Astrocyte (in vitro differentiated cells and primary cell): ENCODE measurements around the gene AMPD2. TPM values are rescaled to one million over a fixed set of nuclear protein-coding genes. Genes with fewer than 3 reads are reported as not detected.
A peak's percentile ranks its signal among the peaks of the same experiment; 100 is the strongest.

Source experiments
- DNase-seq: peaks from one replicate; pipeline ENCODE4 v3.0.0-alpha.2; 2010; ENCODE audit warnings: low read depth
- FAIRE-seq: peaks from 2 replicates; lab custom pipeline; 2011; peaks lifted over from hg19 to GRCh38; lab: Jason Lieb, UNC
- H2AFZ ChIP-seq: 2 replicates; pipeline ENCODE4 v1.6.0; 2012; ENCODE audit warnings: low read depth, low read length, inconsistent platforms
- H3K27ac ChIP-seq: 2 replicates; pipeline ENCODE4 v1.5.1; 2011; ENCODE audit warnings: low read depth, low read length, inconsistent platforms
- H3K27me3 ChIP-seq: 2 replicates; pipeline ENCODE4 v1.6.0; 2011; ENCODE audit warnings: low read length, inconsistent platforms; ENCODE audit not compliant: insufficient read depth
- H3K36me3 ChIP-seq: 2 replicates; pipeline ENCODE4 v1.5.1; 2011; ENCODE audit warnings: low read length, inconsistent platforms; ENCODE audit not compliant: insufficient read depth
- H3K4me1 ChIP-seq: 2 replicates; pipeline ENCODE4 v1.5.1; 2011; ENCODE audit warnings: low read length, inconsistent platforms; ENCODE audit not compliant: insufficient read depth
- H3K4me2 ChIP-seq: 2 replicates; pipeline ENCODE4 v1.6.0; 2012; ENCODE audit warnings: low read length, inconsistent platforms
- H3K4me3 ChIP-seq: 2 replicates; pipeline ENCODE4 v1.5.1; 2011; ENCODE audit warnings: low read depth, mild to moderate bottlenecking, low read length, inconsistent platforms; ENCODE audit not compliant: insufficient read depth
- H3K79me2 ChIP-seq: 2 replicates; pipeline ENCODE4 v1.6.0; 2012; ENCODE audit warnings: mild to moderate bottlenecking, low read length, inconsistent platforms; ENCODE audit not compliant: insufficient read depth
- H3K9ac ChIP-seq: 2 replicates; pipeline ENCODE4 v1.6.0; 2012; ENCODE audit warnings: mild to moderate bottlenecking, low read length, inconsistent platforms
- H3K9me3 ChIP-seq: 2 replicates; pipeline ENCODE4 v1.5.1; 2012; ENCODE audit warnings: low read depth, mild to moderate bottlenecking, low read length, inconsistent platforms; ENCODE audit not compliant: insufficient read depth
- H4K20me1 ChIP-seq: 2 replicates; pipeline ENCODE4 v1.6.0; 2012; ENCODE audit warnings: low read length, inconsistent platforms; ENCODE audit not compliant: insufficient read depth
- H3K27ac Mint-ChIP-seq: one replicate; pipeline ENCODE4 v1.8.0; 2021; ENCODE audit warnings: mild to moderate bottlenecking, mixed read lengths; ENCODE audit not compliant: unreplicated experiment
- H3K27me3 Mint-ChIP-seq: one replicate; pipeline ENCODE4 v1.8.0; 2021; ENCODE audit warnings: low read depth, mixed read lengths; ENCODE audit not compliant: unreplicated experiment
- H3K36me3 Mint-ChIP-seq: one replicate; pipeline ENCODE4 v1.8.0; 2021; ENCODE audit warnings: low read depth, mixed read lengths; ENCODE audit not compliant: unreplicated experiment
- H3K4me1 Mint-ChIP-seq: one replicate; pipeline ENCODE4 v1.8.0; 2021; ENCODE audit warnings: low read depth, mixed read lengths; ENCODE audit not compliant: unreplicated experiment
- H3K4me3 Mint-ChIP-seq: one replicate; pipeline ENCODE4 v1.8.0; 2021; ENCODE audit warnings: mild to moderate bottlenecking, moderate library complexity, mixed read lengths; ENCODE audit not compliant: unreplicated experiment
- H3K9me3 Mint-ChIP-seq: one replicate; pipeline ENCODE4 v1.8.0; 2021; ENCODE audit warnings: mild to moderate bottlenecking, mixed read lengths; ENCODE audit not compliant: unreplicated experiment
- EZH2 ChIP-seq: IDR thresholded peaks from 2 replicates; pipeline ENCODE4 v1.6.1; 2012; ENCODE audit warnings: mild to moderate bottlenecking, low read length, inconsistent platforms; ENCODE audit not compliant: insufficient read depth
- total RNA-seq: library from RNA; stranded (reverse); gene quantifications from 2 replicates; pipeline ENCODE4 v1.2.1, GENCODE V29; 2021
- TF ChIP-seq, protein P1 (sequence below): IDR thresholded peaks from 2 replicates; pipeline ENCODE4 v1.5.1; 2011; ENCODE audit warnings: low read depth, mild to moderate bottlenecking, inconsistent platforms, low read length, moderate library complexity; ENCODE audit not compliant: insufficient read depth

The AMPD2 gene
- total RNA-seq, 1 donor from 2014 or later, result 156 TPM

DNA sequence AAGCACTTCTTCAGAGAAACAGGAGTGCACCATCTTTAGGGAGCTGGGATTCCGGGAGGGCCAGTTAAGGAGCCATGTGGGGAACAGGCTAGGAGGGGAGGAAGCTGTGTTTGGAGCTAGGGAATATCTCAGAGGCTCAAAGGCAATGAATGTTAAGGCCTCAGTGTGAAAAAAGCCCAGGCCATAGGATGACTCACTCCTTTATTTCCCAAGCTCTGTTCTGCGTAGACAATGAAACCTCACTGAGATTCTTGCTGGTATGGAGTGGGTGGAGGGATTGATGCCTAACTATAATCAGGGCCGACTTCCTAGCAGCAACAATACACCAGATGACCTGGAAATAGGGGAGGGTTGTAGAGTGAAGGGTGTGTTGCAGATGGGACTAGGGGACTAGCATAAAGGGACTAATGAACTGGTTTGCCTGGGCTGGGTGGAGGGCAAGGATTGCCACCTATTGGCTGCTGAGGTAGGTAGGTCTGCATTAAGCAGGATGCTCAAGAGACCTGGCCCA, 2.3 kb upstream of the AMPD2 start:
- H3K4me2 ChIP-seq, result peak overlapping the region; percentile 55
- no peak overlapping the region for H2AFZ ChIP-seq
- no peaks in the 10 kb centered on the region for H3K27me3 ChIP-seq
- peak overlapping the region; percentile 89 for H3K27ac ChIP-seq
- H3K36me3 ChIP-seq, result no peaks in the 10 kb centered on the region
- no peak for FAIRE-seq
- Mint-ChIP-seq H3K27ac (peak overlapping the region; percentile 55), H3K27me3 (no peaks in the 10 kb centered on the region), H3K36me3 (peaks cover 7% of the 10 kb centered on the region), H3K4me3 (no peak overlapping the region), H3K9me3 (peaks cover 3% of the 10 kb centered on the region), H3K4me1 (peaks cover 47% of the 10 kb centered on the region)
- H3K4me3 ChIP-seq, result no peak overlapping the region
- peak overlapping the region; percentile 68 for H3K9ac ChIP-seq
- no peaks in the 10 kb centered on the region for H3K9me3 ChIP-seq
- peaks cover 29% of the 10 kb centered on the region for H3K79me2 ChIP-seq
- DNase-seq, result peak; percentile 97
- TF ChIP-seq, protein P1, sequence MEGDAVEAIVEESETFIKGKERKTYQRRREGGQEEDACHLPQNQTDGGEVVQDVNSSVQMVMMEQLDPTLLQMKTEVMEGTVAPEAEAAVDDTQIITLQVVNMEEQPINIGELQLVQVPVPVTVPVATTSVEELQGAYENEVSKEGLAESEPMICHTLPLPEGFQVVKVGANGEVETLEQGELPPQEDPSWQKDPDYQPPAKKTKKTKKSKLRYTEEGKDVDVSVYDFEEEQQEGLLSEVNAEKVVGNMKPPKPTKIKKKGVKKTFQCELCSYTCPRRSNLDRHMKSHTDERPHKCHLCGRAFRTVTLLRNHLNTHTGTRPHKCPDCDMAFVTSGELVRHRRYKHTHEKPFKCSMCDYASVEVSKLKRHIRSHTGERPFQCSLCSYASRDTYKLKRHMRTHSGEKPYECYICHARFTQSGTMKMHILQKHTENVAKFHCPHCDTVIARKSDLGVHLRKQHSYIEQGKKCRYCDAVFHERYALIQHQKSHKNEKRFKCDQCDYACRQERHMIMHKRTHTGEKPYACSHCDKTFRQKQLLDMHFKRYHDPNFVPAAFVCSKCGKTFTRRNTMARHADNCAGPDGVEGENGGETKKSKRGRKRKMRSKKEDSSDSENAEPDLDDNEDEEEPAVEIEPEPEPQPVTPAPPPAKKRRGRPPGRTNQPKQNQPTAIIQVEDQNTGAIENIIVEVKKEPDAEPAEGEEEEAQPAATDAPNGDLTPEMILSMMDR, result no peak
- no peak for TF ChIP-seq EZH2
- peaks cover 14% of the 10 kb centered on the region for H4K20me1 ChIP-seq
- H3K4me1 ChIP-seq, result peaks cover 49% of the 10 kb centered on the region

DNA sequence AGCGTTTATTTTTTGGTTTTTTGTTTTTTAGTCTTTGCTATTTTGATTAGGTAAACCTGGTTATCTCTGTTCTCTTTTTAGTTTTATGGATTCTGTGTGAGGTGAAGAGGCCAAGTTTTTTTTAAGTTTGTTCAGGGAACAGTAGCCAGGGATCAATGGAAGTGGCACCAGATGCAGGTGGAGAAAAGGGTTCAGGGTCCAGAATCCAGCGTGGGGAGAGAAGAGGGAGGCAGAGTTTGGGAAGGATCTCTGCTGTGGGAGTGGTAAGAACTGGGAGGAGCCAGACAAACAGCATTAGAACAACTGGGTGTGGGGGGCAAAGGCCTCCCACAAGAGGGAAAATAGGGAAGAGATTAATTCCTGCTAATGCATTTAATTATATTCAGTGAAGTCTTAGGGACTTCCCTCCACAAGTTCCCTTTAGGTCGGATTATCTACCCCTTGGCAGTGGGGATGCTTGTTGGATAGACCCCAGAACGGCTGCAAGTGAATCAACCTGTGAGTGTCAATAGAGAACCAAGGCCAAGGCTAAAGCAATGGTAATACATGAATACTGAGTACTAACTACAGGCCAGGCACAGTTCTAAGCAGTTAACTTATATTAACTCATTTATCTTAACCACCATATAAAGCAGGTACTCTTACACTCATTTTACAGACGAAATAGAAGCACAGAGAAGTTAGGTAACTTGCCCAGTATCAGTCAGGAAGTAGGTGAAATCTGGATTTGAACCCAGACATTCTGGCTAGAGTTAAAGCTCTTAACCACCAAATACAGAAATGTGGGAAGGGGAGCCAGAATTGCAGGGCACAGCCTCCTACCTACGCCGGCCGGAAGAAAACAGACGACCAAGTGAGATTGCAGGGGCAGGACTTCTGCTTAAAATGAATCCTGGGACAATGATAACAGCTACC, 719 bp upstream of the AMPD2 start:
- peak overlapping the region; percentile 79 for H3K4me3 ChIP-seq
- Mint-ChIP-seq H3K4me3 (peak overlapping the region; percentile 99), H3K4me1 (peaks cover 49% of the 10 kb centered on the region), H3K9me3 (peaks cover 2% of the 10 kb centered on the region), H3K27ac (peak overlapping the region; percentile 97), H3K36me3 (peaks cover 4% of the 10 kb centered on the region), H3K27me3 (no peaks in the 10 kb centered on the region)
- no peaks in the 10 kb centered on the region for H3K9me3 ChIP-seq
- no peaks in the 10 kb centered on the region for H3K36me3 ChIP-seq
- FAIRE-seq, result no peak
- no peaks in the 10 kb centered on the region for H3K27me3 ChIP-seq
- H3K4me1 ChIP-seq, result peaks cover 49% of the 10 kb centered on the region
- peak overlapping the region; percentile 94 for H3K27ac ChIP-seq
- H2AFZ ChIP-seq, result peak overlapping the region; percentile 68
- TF ChIP-seq, protein P1, result no peak
- TF ChIP-seq EZH2, result no peak
- H3K9ac ChIP-seq, result peak overlapping the region; percentile 97
- peaks cover 45% of the 10 kb centered on the region for H3K79me2 ChIP-seq
- peak overlapping the region; percentile 93 for H3K4me2 ChIP-seq
- H4K20me1 ChIP-seq, result peaks cover 30% of the 10 kb centered on the region
- no peak for DNase-seq

DNA sequence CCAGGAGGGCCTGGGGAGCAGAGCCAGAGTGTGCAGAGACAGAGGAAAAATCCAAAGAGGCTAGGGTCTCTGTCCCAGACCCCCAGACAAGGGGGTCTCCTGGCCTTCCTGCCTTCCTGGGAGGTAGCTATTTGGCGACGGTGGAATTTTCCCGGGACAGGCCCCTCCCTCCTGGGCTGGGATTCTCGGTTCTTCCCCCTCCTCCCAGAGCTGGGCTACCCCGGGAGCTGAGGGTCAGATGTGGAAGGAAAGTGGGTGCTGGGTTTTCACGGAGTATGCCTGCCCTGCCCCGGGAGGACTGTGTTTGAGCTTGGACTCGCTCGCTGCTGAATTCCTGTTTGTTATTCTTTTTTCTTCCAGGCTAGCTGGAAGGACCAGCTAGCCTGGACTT, 759 bp downstream of the AMPD2 start:
- Mint-ChIP-seq H3K27me3 (no peaks in the 10 kb centered on the region), H3K4me3 (peak overlapping the region; percentile 99), H3K27ac (peak overlapping the region; percentile 97), H3K9me3 (peaks cover 2% of the 10 kb centered on the region), H3K4me1 (peaks cover 52% of the 10 kb centered on the region), H3K36me3 (peaks cover 4% of the 10 kb centered on the region)
- Histone ChIP-seq H3K4me3 (peak overlapping the region; percentile 79), H4K20me1 (peaks cover 45% of the 10 kb centered on the region), H3K9ac (peak overlapping the region; percentile 97), H3K27ac (peak overlapping the region; percentile 94), H3K9me3 (no peaks in the 10 kb centered on the region), H3K27me3 (no peaks in the 10 kb centered on the region), H3K4me2 (peak overlapping the region; percentile 93), H3K36me3 (no peaks in the 10 kb centered on the region), H3K79me2 (peaks cover 60% of the 10 kb centered on the region), H3K4me1 (peaks cover 47% of the 10 kb centered on the region), H2AFZ (peak overlapping the region; percentile 42)
- DNase-seq (peak; percentile 42), FAIRE-seq (no peak)
- TF ChIP-seq, protein P1, result no peak
- TF ChIP-seq EZH2, result no peak
